Measurements from ENCODE around the gene WDR27.

DNA sequence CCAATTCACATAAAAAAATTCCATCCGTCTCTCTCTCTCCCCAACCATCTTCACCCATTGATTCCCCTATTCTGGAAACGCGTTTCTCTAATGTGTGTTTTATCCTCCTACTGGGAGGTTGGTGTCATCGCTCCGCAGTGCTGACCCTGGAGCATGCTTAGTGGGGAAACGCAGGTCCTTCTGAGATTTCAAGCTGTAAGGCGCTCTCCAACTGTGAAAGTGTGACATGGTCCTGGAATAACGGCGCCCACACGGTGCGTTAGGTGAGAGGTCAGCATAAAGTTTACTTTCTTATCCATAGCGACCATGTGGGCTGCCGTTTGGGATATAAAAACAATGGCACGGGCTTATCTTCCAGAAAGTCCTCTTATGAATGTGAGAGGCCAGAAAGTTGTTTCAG lies 123.9 kb downstream of the WDR27 start:
- TF ChIP-seq, protein P1, sequence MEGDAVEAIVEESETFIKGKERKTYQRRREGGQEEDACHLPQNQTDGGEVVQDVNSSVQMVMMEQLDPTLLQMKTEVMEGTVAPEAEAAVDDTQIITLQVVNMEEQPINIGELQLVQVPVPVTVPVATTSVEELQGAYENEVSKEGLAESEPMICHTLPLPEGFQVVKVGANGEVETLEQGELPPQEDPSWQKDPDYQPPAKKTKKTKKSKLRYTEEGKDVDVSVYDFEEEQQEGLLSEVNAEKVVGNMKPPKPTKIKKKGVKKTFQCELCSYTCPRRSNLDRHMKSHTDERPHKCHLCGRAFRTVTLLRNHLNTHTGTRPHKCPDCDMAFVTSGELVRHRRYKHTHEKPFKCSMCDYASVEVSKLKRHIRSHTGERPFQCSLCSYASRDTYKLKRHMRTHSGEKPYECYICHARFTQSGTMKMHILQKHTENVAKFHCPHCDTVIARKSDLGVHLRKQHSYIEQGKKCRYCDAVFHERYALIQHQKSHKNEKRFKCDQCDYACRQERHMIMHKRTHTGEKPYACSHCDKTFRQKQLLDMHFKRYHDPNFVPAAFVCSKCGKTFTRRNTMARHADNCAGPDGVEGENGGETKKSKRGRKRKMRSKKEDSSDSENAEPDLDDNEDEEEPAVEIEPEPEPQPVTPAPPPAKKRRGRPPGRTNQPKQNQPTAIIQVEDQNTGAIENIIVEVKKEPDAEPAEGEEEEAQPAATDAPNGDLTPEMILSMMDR (IDR thresholded peaks at IDR 0.05) = no peak
- TF ChIP-seq POLR2A (IDR thresholded peaks at IDR 0.05) = no peak

Data from prostate gland (tissue), 2 donors.